ENCODE data around the gene ULK4.

The ULK4 gene

DNA sequence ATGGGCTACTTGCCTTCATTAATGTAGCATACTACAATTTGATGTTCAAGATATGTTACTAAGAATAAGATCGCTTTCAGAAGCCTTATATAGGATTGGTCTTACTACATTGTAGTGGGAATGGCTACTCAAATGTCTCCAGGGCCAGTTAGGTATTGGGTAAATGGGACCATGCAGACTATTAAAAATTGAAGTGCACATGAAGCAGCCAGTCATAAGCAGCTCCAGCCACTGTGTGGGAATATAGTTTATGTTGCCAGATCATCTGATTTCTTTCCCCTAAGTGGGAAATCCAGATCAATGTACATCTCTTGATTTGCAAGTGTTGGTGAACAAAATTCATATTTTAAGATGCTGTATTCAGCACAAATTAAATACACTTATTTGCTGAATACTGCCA, 757.5 kb downstream of the ULK4 start:
- no peak for DNase-seq

- DNase-seq = peak; percentile 47
Measured at GRCh38 chr3:41202834-41203345, 759.0 kb downstream of the ULK4 start.

GRCh38 chr3:41202075-41202833, 759.6 kb downstream of the ULK4 start:
- DNase-seq = no peak

GRCh38 chr3:41200669-41201021, 761.3 kb downstream of the ULK4 start:
- DNase-seq = peak; percentile 48

GRCh38 chr3:41199866-41200668, 761.8 kb downstream of the ULK4 start:
- peak; percentile 51 for DNase-seq

DNA sequence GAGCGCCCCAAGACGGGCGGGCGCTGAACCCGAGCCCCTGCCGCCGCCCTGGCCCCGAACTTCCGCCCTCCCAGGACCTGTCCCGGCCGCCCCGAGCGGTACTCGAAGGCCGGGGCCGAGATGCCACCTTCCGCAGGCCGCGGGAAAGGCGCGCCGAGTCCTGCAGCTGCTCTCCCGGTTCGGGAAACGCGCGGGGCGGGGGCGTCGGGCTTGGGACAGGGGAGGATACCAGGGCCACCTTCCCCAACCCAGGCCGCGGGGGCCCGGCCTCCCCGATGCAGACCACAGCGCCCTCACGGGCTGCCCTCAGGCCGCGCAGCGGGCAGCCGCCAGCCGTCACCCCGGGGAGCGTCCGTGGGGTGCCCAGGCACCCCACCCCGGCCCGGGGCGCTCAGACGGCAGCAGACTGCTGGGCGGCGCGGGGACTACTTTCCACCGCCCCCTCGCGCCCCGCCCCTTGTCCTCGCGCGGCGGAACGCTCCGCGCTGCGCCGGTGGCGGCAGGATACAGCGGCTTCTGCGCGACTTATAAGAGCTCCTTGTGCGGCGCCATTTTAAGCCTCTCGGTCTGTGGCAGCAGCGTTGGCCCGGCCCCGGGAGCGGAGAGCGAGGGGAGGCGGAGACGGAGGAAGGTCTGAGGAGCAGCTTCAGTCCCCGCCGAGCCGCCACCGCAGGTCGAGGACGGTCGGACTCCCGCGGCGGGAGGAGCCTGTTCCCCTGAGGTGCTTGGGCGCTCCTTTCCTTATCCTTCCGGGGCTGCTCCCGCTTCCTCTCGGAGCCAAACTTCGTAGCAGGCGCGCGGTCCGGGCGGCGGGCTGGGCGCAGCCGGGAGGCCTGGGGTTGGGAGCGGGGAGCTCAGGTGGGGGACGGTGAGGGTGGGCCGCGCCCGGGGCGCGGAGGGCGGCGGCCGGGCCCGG, 762.7 kb downstream of the ULK4 start, which contains the start of gene CTNNB1:
CTNNB1 (plus strand) TSS at position 556 of the 916 bp plus-strand sequence. CDS start 24,564 bp downstream, outside the sequence.
- peak; percentile 90 for DNase-seq

- DNase-seq = no peak
Measured at GRCh38 chr3:41198526-41198925, 763.4 kb downstream of the ULK4 start.

GRCh38 chr3:41198046-41198445, 763.9 kb downstream of the ULK4 start:
- DNase-seq = no peak

All from activated CD4-positive, alpha-beta T cell treated with anti-CD3 and anti-CD28 coated beads, Interleukin-10, Interleukin-2, amounts not matched to agents 100 ng/mL and 50 ng/mL, durations not matched to agents 16 hours and 8 hours (primary cell).